Measurements from ENCODE around the gene ETHE1. TPM values are rescaled to one million over a fixed set of nuclear protein-coding genes. Genes with fewer than 3 reads are reported as not detected.
"Not testable (repeated sequence)": the region's sequence is repeated elsewhere in the genome, so short reads cannot be mapped to it uniquely, and the experiment has no call there.

Gene ETHE1
- total RNA-seq, 2 donors from 2014 or later: 13.0 to 15.2 TPM

DNA sequence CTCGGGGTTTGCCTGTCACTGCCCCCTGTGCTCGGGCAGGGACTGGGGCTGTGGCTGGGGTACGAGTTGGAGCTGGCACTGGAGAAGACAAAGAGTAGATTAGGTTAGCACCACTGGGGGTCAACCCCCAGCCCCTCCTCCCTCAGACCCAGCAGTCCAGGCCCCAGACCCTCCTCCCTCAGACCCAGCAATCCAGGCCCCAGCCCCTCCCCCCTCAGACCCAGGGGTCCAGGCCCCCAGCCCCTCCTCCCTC, 25.1 kb upstream of the ETHE1 start:
- 95% methylated on average over 3 of the region's 3 CpGs; no CpG with 5 or more reads in 1 of the 2 experiments for WGBS, 2 experiments (ENCODE audit: insufficient coverage in 1 of 2, insufficient read length in 1 of 2)
- no peak overlapping the region for H3K9ac ChIP-seq (ENCODE audit: extremely low read depth, low read length, poor library complexity, severe bottlenecking)
- peaks cover 68% of the 10 kb centered on the region for H3K36me3 Mint-ChIP-seq (ENCODE audit: low read depth)
- H3K27me3 Mint-ChIP-seq (ENCODE audit: insufficient read depth): no peaks in the 10 kb centered on the region
- no peaks in the 10 kb centered on the region for H3K4me1 Mint-ChIP-seq
- no peak overlapping the region for H3K4me3 ChIP-seq (ENCODE audit: low read length)
- no peak overlapping the region for H3K27ac ChIP-seq (ENCODE audit: low read depth, low read length)
- H3K9me3 ChIP-seq (ENCODE audit: control insufficient read depth, low read length): no peaks in the 10 kb centered on the region
- H3K9me3 Mint-ChIP-seq: no peaks in the 10 kb centered on the region
- H3K4me1 ChIP-seq (ENCODE audit: control insufficient read depth, insufficient read depth, low read length): no peaks in the 10 kb centered on the region
- no peak overlapping the region for H3K4me3 Mint-ChIP-seq
- H3K27me3 ChIP-seq (ENCODE audit: control insufficient read depth, insufficient read depth, low read length, poor library complexity, severe bottlenecking): no peaks in the 10 kb centered on the region
- H3K27ac Mint-ChIP-seq: no peak overlapping the region
- DNase-seq: no peak
- no peak for TF ChIP-seq CTCF (conservative IDR thresholded peaks at IDR 0.05)
- peaks cover 46% of the 10 kb centered on the region for H3K36me3 ChIP-seq (ENCODE audit: control insufficient read depth, insufficient read depth, low read length)

DNA sequence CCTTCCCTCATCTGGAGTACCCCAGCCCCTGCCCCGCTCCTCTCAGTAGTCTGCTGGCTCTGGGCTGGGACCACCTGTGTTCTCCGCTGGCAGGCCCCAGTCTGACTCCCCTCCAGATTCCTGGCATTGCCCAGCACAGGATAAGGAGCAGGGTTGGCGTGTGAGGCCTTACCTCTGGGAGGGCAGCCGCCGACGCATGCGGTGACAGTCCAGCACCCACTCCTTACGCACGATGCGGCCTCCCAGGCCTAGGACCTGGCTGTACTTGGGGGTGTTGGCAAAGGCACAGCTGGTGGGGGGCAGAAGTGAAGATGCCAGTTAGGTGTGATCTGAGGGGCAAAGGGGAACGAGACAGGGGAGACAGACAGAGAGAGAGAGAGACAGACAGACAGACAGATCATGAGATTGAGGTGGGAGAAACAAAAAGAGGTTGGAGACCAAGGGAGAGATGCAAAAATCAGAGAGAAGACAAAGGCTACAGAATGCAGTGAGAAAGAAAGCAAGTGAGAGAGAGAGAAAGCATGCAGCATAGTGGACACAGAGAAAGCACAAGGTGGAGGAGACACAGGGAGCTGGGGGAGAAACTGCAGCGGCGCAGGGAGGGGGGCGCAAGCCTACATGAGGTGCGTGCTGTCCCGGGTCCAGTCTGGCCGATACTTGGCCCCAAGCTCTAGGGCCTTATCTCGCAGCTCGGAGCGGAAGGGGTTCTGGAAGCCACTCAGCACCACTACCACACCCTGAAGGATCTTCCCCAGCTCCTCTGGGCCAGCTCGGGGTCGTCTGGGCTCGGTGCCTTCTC, 24.6 kb upstream of the ETHE1 start:
- H3K36me3 ChIP-seq (ENCODE audit: control insufficient read depth, insufficient read depth, low read length): peaks cover 46% of the 10 kb centered on the region
- no peaks in the 10 kb centered on the region for H3K27me3 ChIP-seq (ENCODE audit: control insufficient read depth, insufficient read depth, low read length, poor library complexity, severe bottlenecking)
- Mint-ChIP-seq H3K27ac (no peak overlapping the region), H3K36me3 (ENCODE audit: low read depth) (peaks cover 69% of the 10 kb centered on the region), H3K27me3 (ENCODE audit: insufficient read depth) (no peaks in the 10 kb centered on the region), H3K4me1 (no peaks in the 10 kb centered on the region), H3K4me3 (no peak overlapping the region), H3K9me3 (no peaks in the 10 kb centered on the region)
- no peaks in the 10 kb centered on the region for H3K9me3 ChIP-seq (ENCODE audit: control insufficient read depth, low read length)
- no peak overlapping the region for H3K27ac ChIP-seq (ENCODE audit: low read depth, low read length)
- H3K4me3 ChIP-seq (ENCODE audit: low read length): no peak overlapping the region
- DNase-seq: no peak
- no peak for TF ChIP-seq CTCF (conservative IDR thresholded peaks at IDR 0.05)
- no peak overlapping the region for H3K9ac ChIP-seq (ENCODE audit: extremely low read depth, low read length, poor library complexity, severe bottlenecking)
- 89 to 91% methylated on average over 12 to 23 of the region's 23 CpGs for WGBS, 2 experiments (ENCODE audit: insufficient coverage in 1 of 2, insufficient read length in 1 of 2)
- H3K4me1 ChIP-seq (ENCODE audit: control insufficient read depth, insufficient read depth, low read length): no peaks in the 10 kb centered on the region

GRCh38 chr19:43548706-43549105, 21.7 kb upstream of the ETHE1 start:
- no peak for TF ChIP-seq CTCF (conservative IDR thresholded peaks at IDR 0.05)
- Mint-ChIP-seq H3K27ac (no peak overlapping the region), H3K4me3 (no peak overlapping the region), H3K27me3 (ENCODE audit: insufficient read depth) (no peaks in the 10 kb centered on the region), H3K9me3 (no peaks in the 10 kb centered on the region), H3K4me1 (no peaks in the 10 kb centered on the region), H3K36me3 (ENCODE audit: low read depth) (peaks cover 76% of the 10 kb centered on the region)
- WGBS, 2 experiments (ENCODE audit: insufficient coverage in 1 of 2, insufficient read length in 1 of 2): 94% methylated on average over 2 of the region's 2 CpGs; no CpG with 5 or more reads in 1 of the 2 experiments
- Histone ChIP-seq H3K4me3 (ENCODE audit: low read length) (no peak overlapping the region), H3K27me3 (ENCODE audit: control insufficient read depth, insufficient read depth, low read length, poor library complexity, severe bottlenecking) (no peaks in the 10 kb centered on the region), H3K4me1 (ENCODE audit: control insufficient read depth, insufficient read depth, low read length) (no peaks in the 10 kb centered on the region), H3K27ac (ENCODE audit: low read depth, low read length) (no peak overlapping the region), H3K36me3 (ENCODE audit: control insufficient read depth, insufficient read depth, low read length) (peaks cover 48% of the 10 kb centered on the region), H3K9ac (ENCODE audit: extremely low read depth, low read length, poor library complexity, severe bottlenecking) (no peak overlapping the region), H3K9me3 (ENCODE audit: control insufficient read depth, low read length) (no peaks in the 10 kb centered on the region)
- no peak for DNase-seq

DNA sequence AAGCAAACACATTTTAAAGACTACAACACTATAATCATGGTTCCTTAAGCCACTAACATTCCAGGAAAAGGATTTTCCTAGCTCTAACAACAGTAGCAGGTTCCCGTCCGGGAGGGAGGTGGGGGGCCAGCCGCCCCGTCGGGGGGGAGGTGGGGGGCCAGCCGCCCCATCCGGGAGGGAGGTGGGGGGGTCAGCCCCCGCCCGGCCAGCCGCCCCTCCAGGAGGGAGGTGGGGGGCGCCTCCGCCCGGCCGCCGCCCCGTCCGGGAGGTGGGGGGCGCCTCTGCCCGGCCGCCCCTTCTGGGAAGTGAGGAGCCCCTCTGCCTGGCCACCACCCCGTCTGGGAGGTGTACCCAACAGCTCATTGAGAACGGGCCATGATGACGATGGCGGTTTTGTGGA, 20.9 kb upstream of the ETHE1 start:
- H3K9me3 Mint-ChIP-seq; H3K9me3 ChIP-seq (ENCODE audit: control insufficient read depth, low read length); H3K9ac ChIP-seq (ENCODE audit: extremely low read depth, low read length, poor library complexity, severe bottlenecking); H3K27ac Mint-ChIP-seq; H3K4me1 ChIP-seq (ENCODE audit: control insufficient read depth, insufficient read depth, low read length); H3K27me3 Mint-ChIP-seq (ENCODE audit: insufficient read depth); DNase-seq; H3K27me3 ChIP-seq (ENCODE audit: control insufficient read depth, insufficient read depth, low read length, poor library complexity, severe bottlenecking); H3K27ac ChIP-seq (ENCODE audit: low read depth, low read length); H3K4me3 Mint-ChIP-seq; H3K4me3 ChIP-seq (ENCODE audit: low read length); H3K4me1 Mint-ChIP-seq: not testable (repeated sequence)
- peaks cover 44% of the 10 kb centered on the region for H3K36me3 ChIP-seq (ENCODE audit: control insufficient read depth, insufficient read depth, low read length)
- H3K36me3 Mint-ChIP-seq (ENCODE audit: low read depth): peaks cover 76% of the 10 kb centered on the region
- 80% methylated on average over 1 of the region's 24 CpGs; no CpG with 5 or more reads in 1 of the 2 experiments for WGBS, 2 experiments (ENCODE audit: insufficient coverage in 1 of 2, insufficient read length in 1 of 2)

All from endodermal cell (in vitro differentiated cells).